Ishikawa (cell line): ENCODE results near the gene PPM1J.

Experiments
- EP300 ChIP-seq: IDR thresholded peaks from 2 replicates; pipeline ENCODE4 v1.6.1; 2012; ENCODE audit warnings: borderline replicate concordance
- FOXM1 ChIP-seq: IDR thresholded peaks from 2 replicates; pipeline ENCODE4 v1.6.1; 2012; ENCODE audit warnings: low read depth, borderline replicate concordance
- NFIC ChIP-seq: IDR thresholded peaks from 2 replicates; pipeline ENCODE4 v1.6.1; 2012
- RAD21 ChIP-seq: IDR thresholded peaks from 2 replicates; pipeline ENCODE4 v1.6.1; 2012; ENCODE audit warnings: low read depth
- REST ChIP-seq: IDR thresholded peaks from 2 replicates; pipeline ENCODE4 v1.6.1; 2012; ENCODE audit warnings: low read depth, mild to moderate bottlenecking
- TAF1 ChIP-seq: IDR thresholded peaks from 2 replicates; pipeline ENCODE4 v1.6.1; 2012; ENCODE audit warnings: low read depth, mild to moderate bottlenecking
- TCF12 ChIP-seq: IDR thresholded peaks from 2 replicates; pipeline ENCODE4 v1.6.1; 2012; ENCODE audit warnings: low read depth
- TEAD4 ChIP-seq: IDR thresholded peaks from 2 replicates; pipeline ENCODE4 v1.6.1; 2012
- YY1 ChIP-seq: IDR thresholded peaks from 2 replicates; pipeline ENCODE4 v1.6.1; 2012; ENCODE audit warnings: low read depth
- TF ChIP-seq, protein P1 (sequence below): IDR thresholded peaks from 2 replicates; pipeline ENCODE4 v1.6.1; 2012
- TF ChIP-seq, protein P2 (sequence below): IDR thresholded peaks from 2 replicates; pipeline ENCODE4 v1.6.1; 2012

GRCh38 chr1:112762541-112763500 is 47.7 kb upstream of the PPM1J start:
- TF ChIP-seq REST (no peak), EP300 (peak; percentile 43; the same call in 1 of the 2 replicates), RAD21 (no peak), NFIC (peak; percentile 65), TAF1 (no peak), TCF12 (peak; percentile 73), YY1 (no peak), TEAD4 (peak; percentile 87), FOXM1 (no peak)
- TF ChIP-seq, protein P1, sequence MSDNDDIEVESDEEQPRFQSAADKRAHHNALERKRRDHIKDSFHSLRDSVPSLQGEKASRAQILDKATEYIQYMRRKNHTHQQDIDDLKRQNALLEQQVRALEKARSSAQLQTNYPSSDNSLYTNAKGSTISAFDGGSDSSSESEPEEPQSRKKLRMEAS, result peak; percentile 44; the same call in 1 of the 2 replicates
- TF ChIP-seq, protein P2, sequence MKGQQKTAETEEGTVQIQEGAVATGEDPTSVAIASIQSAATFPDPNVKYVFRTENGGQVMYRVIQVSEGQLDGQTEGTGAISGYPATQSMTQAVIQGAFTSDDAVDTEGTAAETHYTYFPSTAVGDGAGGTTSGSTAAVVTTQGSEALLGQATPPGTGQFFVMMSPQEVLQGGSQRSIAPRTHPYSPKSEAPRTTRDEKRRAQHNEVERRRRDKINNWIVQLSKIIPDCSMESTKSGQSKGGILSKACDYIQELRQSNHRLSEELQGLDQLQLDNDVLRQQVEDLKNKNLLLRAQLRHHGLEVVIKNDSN, result no peak; the same call in 1 of the 2 replicates
